D721Med (cell line): Measurements from ENCODE around the gene MAN2A1.

Experiments
- DNase-seq: peaks from one replicate; pipeline ENCODE4 v3.0.0; 2011; ENCODE audit warnings: low spot score; ENCODE audit not compliant: insufficient read length
- FAIRE-seq: peaks from 2 replicates; lab custom pipeline; 2011; peaks lifted over from hg19 to GRCh38; lab: Jason Lieb, UNC
- CTCF ChIP-seq: IDR thresholded peaks from 2 replicates; pipeline ENCODE4 v1.5.1; 2012; ENCODE audit warnings: mild to moderate bottlenecking, control low read depth; ENCODE audit not compliant: insufficient read depth; ENCODE audit errors: missing control alignments

Gene MAN2A1

DNA sequence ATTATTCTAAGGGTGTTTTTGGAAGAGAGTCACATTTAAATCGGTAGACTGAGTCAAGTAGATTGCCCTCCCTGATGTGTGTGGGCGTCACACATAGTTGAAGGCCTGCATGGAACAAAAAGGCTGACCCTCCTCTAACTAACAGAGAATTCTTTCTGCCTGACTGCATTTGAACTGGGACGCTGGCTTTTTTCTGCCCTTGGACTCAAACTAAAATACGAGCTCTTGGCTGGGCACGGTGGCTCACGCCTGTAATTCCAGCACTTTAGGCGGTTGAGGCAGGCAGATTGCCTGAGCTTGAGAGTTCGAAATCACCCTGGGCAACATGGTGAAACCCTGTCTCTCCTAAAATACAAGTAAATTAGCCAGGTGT lies 209.4 kb downstream of the MAN2A1 start:
- TF ChIP-seq CTCF, result no peak
- no peak for FAIRE-seq
- DNase-seq, result no peak

DNA sequence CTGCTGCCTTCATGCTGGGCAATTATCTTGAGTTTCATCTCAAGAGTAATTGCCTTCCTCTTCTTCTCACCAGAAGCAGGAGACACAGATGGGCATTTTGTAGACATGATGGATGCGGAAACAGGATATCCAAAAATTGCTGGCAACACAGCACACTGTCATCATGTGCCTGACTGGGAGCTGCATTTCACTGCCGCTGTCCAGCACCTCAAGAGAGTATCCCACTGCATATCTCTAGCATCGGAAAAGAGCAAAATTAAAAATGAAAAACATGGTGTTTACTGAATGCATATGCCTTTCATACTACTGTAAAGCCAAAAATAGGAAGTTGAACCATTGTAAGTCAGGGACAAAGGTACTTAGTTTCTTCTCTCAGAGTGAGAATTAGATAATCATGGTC lies 210.7 kb downstream of the MAN2A1 start:
- TF ChIP-seq CTCF, result no peak
- DNase-seq, result no peak
- FAIRE-seq, result no peak

GRCh38 chr5:109900911-109901627 lies 211.3 kb downstream of the MAN2A1 start:
- DNase-seq (no peak), FAIRE-seq (no peak)
- TF ChIP-seq CTCF, result no peak

DNA sequence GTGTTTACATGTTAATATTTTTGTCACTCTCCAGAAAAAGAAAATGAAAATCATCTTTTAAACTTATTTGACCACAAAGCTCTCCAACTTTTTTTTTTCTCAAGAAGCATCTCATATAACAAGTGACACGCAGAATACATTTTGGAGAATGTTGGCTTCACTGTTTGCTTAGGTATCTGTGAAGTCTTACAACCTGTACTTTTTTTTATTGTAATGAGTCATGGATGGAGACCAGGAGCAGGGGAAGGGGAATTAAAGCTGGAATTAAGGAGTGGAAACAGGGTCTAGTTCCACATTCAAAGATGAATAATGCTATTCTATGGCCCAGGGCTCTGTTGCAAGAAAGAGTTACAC lies 211.9 kb downstream of the MAN2A1 start:
- no peak for TF ChIP-seq CTCF
- no peak for DNase-seq
- no peak for FAIRE-seq

DNA sequence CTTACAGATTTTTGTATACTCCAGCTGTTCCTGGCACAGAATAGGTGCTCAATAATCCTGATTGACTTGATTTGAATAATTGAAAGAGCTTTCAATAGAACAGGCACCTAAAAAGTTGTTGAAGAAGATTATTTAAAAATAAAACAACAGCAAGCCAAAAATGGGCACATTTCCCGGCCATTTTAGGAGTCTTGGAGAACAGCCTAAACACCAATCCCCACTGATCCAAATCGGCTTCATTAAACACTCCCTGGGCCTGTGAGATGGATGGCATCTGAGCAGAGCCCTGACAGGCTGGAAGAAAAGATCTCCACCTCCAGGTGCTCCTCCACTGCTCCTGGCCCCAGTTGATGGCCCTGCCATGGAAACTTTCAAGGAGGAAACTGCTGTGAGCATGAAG lies 213.3 kb downstream of the MAN2A1 start:
- DNase-seq (no peak), FAIRE-seq (no peak)
- no peak for TF ChIP-seq CTCF

- no peak for TF ChIP-seq CTCF
- FAIRE-seq (no peak), DNase-seq (no peak)
These were observed 216.2 kb downstream of the MAN2A1 start for GRCh38 chr5:109905906-109906305.

GRCh38 chr5:109907189-109907588 lies 217.5 kb downstream of the MAN2A1 start:
- DNase-seq, result no peak
- TF ChIP-seq CTCF, result no peak
- FAIRE-seq, result no peak
